ENCODE measurements around the gene RAG1. TPM values are rescaled to one million over a fixed set of nuclear protein-coding genes. Genes with fewer than 3 reads are reported as not detected.

The RAG1 gene
- total and polyA plus RNA-seq, 2 of the 8 experiments (the other 6 are each of a cell fraction or from before 2014, with no cell fraction given) = 0.14 to 0.58 TPM

- TF ChIP-seq EP300 (IDR thresholded peaks at IDR 0.05; ENCODE audit: borderline replicate concordance in 1 of 2, low read depth in 2 of 2, low read length in 2 of 2) (no peak), RBBP5 (IDR thresholded peaks at IDR 0.05; ENCODE audit: borderline replicate concordance, low read depth, low read length) (no peak), SIN3A (conservative IDR thresholded peaks at IDR 0.05 in 1 of 2, IDR thresholded peaks at IDR 0.05 in 1 of 2; ENCODE audit: low read depth in 1 of 2, low read length in 2 of 2) (no peak), CBX8 (IDR thresholded peaks at IDR 0.05; ENCODE audit: borderline replicate concordance, low read depth, low read length) (no peak)
These were observed 55.7 kb downstream of the RAG1 start (continued) for GRCh38 chr11:36623494-36623893.
